OCI-LY1 (cell line): Measurements from ENCODE around the gene CLDN17.

Experiments
- H2AFZ ChIP-seq: fragments of 200-600 bp; sonication (generic), shearing (Covaris generic); 2 replicates; pipeline ENCODE4 v1.6.0; 2014; ENCODE audit warnings: antibody characterized with exemption, mild to moderate bottlenecking, low read length
- H3F3A ChIP-seq: fragments of 200-600 bp; sonication (generic), shearing (Covaris generic); 2 replicates; pipeline ENCODE4 v1.6.0; 2014; ENCODE audit warnings: mild to moderate bottlenecking, antibody characterized with exemption, low read length, moderate library complexity; ENCODE audit not compliant: insufficient read depth
- H3K27ac ChIP-seq: fragments of 200-600 bp; sonication (generic); 2 replicates; pipeline ENCODE4 v1.5.1; 2014; ENCODE audit warnings: low read length, mixed run types, mild to moderate bottlenecking, low read depth; ENCODE audit not compliant: poor library complexity, severe bottlenecking
- H3K27me3 ChIP-seq: fragments of 200-600 bp; sonication (generic); 2 replicates; pipeline ENCODE4 v1.6.0; 2014; ENCODE audit warnings: antibody characterized with exemption, mild to moderate bottlenecking, low read length, moderate library complexity; ENCODE audit not compliant: insufficient read depth
- H3K36me3 ChIP-seq: fragments of 200-600 bp; sonication (generic); 2 replicates; pipeline ENCODE4 v1.6.1; 2014; ENCODE audit warnings: mild to moderate bottlenecking, antibody characterized with exemption, low read length, moderate library complexity, mixed read lengths; ENCODE audit not compliant: insufficient read depth
- H3K4me1 ChIP-seq: fragments of 200-600 bp; sonication (generic); 2 replicates; pipeline ENCODE4 v1.5.1; 2014; ENCODE audit warnings: mild to moderate bottlenecking, low read length, moderate library complexity; ENCODE audit not compliant: insufficient read depth, severe bottlenecking
- H3K4me2 ChIP-seq: fragments of 200-600 bp; sonication (generic), shearing (Covaris generic); 2 replicates; pipeline ENCODE4 v1.6.1; 2014; ENCODE audit warnings: low read length
- H3K4me3 ChIP-seq: fragments of 200-600 bp; sonication (generic); 2 replicates; pipeline ENCODE4 v1.5.1; 2014; ENCODE audit warnings: low read length, low read depth, mild to moderate bottlenecking, mixed read lengths; ENCODE audit not compliant: poor library complexity, severe bottlenecking
- H3K79me2 ChIP-seq: fragments of 200-600 bp; shearing (Covaris generic); 2 replicates; pipeline ENCODE4 v1.6.1; 2016; ENCODE audit warnings: mixed run types, low read length, mixed read lengths; ENCODE audit not compliant: insufficient read depth
- H3K9ac ChIP-seq: fragments of 200-600 bp; sonication (generic), shearing (Covaris generic); 2 replicates; pipeline ENCODE4 v1.6.1; 2014; ENCODE audit warnings: mild to moderate bottlenecking, low read length, mixed read lengths
- H3K9me2 ChIP-seq: fragments of 200-600 bp; sonication (generic), shearing (Covaris generic); 2 replicates; pipeline ENCODE4 v1.6.1; 2014; ENCODE audit warnings: low read depth, mild to moderate bottlenecking, low read length, mixed read lengths
- H3K9me3 ChIP-seq: fragments of 200-600 bp; shearing (Covaris generic); 2 replicates; pipeline ENCODE4 v1.6.1; 2014; ENCODE audit warnings: low read length, mixed read lengths
- H4K20me1 ChIP-seq: fragments of 200-600 bp; sonication (generic), shearing (Covaris generic); 2 replicates; pipeline ENCODE4 v1.6.0; 2016; ENCODE audit warnings: mild to moderate bottlenecking, low read length; ENCODE audit not compliant: insufficient read depth
- EZH2 ChIP-seq: fragments of 200-600 bp; sonication (generic), shearing (Covaris generic); IDR thresholded peaks from 2 replicates; pipeline ENCODE4 v1.8.0; 2017; ENCODE audit warnings: borderline replicate concordance, mixed run types, mild to moderate bottlenecking, antibody characterized with exemption, low read length, moderate library complexity, mixed read lengths
- TF ChIP-seq, protein P1 (sequence below): fragments of 200-600 bp; sonication (generic), shearing (Covaris generic); IDR thresholded peaks from 2 replicates; pipeline ENCODE4 v1.5.1; 2017; ENCODE audit warnings: mild to moderate bottlenecking, antibody characterized with exemption, low read length, moderate library complexity, mixed read lengths

CLDN17 gene

DNA sequence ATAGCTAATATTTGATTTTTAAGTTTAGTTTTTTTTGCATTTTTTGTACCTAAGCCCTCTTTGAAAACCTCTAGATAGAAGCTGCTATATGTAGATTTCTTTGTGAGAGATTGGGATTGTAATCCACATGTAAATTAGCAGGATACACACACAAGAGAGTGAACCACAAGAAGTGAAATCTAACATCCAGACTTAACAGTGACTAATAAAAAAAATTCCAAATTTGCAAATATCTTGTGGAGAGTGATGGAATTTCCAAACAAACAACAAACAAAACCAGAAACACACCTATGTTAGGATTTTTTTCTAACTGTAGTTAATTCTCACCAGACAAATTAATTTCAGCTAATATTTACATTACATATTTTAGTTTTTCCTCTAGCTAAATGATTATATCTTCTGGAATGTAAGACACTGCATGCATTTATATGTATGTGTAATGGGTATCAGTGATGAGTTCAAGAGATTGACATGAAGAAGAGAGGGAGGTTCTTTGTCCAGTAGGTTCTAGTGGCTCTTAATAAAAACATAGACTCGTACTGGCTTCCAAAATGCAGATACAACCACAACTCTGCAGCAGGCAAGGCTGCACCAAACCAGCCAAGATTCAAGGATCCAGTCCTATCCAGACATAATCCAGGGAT, 12.8 kb downstream of the CLDN17 start:
- no peaks in the 10 kb centered on the region for H3K4me1 ChIP-seq
- H3K4me3 ChIP-seq, result no peak overlapping the region
- no peaks in the 10 kb centered on the region for H3K27me3 ChIP-seq
- no peaks in the 10 kb centered on the region for H3K9me2 ChIP-seq
- no peak overlapping the region for H3K27ac ChIP-seq
- H3K79me2 ChIP-seq, result no peaks in the 10 kb centered on the region
- H4K20me1 ChIP-seq, result no peaks in the 10 kb centered on the region
- no peaks in the 10 kb centered on the region for H3K9me3 ChIP-seq
- no peak overlapping the region for H2AFZ ChIP-seq
- no peak overlapping the region for H3K4me2 ChIP-seq
- H3K36me3 ChIP-seq, result no peaks in the 10 kb centered on the region
- H3F3A ChIP-seq, result no peaks in the 10 kb centered on the region
- no peak for TF ChIP-seq EZH2
- no peak overlapping the region for H3K9ac ChIP-seq

DNA sequence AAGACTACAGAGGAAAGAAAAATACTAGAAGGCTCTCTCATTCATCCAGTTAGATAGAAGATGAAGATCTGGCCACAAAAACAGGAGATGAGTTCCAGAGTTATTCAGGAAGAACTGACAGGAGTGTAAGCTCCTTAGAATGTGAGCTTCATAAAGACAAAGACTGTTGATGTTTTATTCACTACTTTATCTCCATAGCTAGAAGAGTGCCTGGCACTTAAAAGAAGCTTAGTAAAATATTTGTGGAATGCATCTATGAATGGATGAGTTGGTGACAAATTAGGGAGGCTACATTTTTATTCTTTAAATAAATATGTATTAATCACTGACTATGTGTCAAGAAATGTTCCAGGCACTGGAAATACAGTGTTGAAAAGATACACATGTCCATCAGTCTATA, 13.8 kb downstream of the CLDN17 start:
- no peaks in the 10 kb centered on the region for H3K36me3 ChIP-seq
- no peaks in the 10 kb centered on the region for H3F3A ChIP-seq
- TF ChIP-seq, protein P1, sequence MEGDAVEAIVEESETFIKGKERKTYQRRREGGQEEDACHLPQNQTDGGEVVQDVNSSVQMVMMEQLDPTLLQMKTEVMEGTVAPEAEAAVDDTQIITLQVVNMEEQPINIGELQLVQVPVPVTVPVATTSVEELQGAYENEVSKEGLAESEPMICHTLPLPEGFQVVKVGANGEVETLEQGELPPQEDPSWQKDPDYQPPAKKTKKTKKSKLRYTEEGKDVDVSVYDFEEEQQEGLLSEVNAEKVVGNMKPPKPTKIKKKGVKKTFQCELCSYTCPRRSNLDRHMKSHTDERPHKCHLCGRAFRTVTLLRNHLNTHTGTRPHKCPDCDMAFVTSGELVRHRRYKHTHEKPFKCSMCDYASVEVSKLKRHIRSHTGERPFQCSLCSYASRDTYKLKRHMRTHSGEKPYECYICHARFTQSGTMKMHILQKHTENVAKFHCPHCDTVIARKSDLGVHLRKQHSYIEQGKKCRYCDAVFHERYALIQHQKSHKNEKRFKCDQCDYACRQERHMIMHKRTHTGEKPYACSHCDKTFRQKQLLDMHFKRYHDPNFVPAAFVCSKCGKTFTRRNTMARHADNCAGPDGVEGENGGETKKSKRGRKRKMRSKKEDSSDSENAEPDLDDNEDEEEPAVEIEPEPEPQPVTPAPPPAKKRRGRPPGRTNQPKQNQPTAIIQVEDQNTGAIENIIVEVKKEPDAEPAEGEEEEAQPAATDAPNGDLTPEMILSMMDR, result no peak
- no peak for TF ChIP-seq EZH2
- no peak overlapping the region for H3K4me2 ChIP-seq
- H3K4me1 ChIP-seq, result no peaks in the 10 kb centered on the region
- no peak overlapping the region for H2AFZ ChIP-seq
- H3K27me3 ChIP-seq, result no peaks in the 10 kb centered on the region
- no peak overlapping the region for H3K9ac ChIP-seq
- no peaks in the 10 kb centered on the region for H3K9me2 ChIP-seq
- no peaks in the 10 kb centered on the region for H4K20me1 ChIP-seq
- H3K79me2 ChIP-seq, result no peaks in the 10 kb centered on the region
- no peaks in the 10 kb centered on the region for H3K9me3 ChIP-seq
- H3K4me3 ChIP-seq, result no peak overlapping the region
- no peak overlapping the region for H3K27ac ChIP-seq

GRCh38 chr21:30148906-30149305, 17.7 kb downstream of the CLDN17 start:
- Histone ChIP-seq H3K36me3 (no peaks in the 10 kb centered on the region), H3K4me3 (no peak overlapping the region), H3K4me1 (no peaks in the 10 kb centered on the region), H3K9me3 (no peaks in the 10 kb centered on the region), H4K20me1 (no peaks in the 10 kb centered on the region), H3K79me2 (no peaks in the 10 kb centered on the region), H3K9ac (no peak overlapping the region), H3K4me2 (no peak overlapping the region), H3K9me2 (no peaks in the 10 kb centered on the region), H3F3A (no peaks in the 10 kb centered on the region), H3K27ac (no peak overlapping the region), H2AFZ (no peak overlapping the region), H3K27me3 (no peaks in the 10 kb centered on the region)
- TF ChIP-seq, protein P1, result no peak
- no peak for TF ChIP-seq EZH2
